GM12878 (cell line): ENCODE results near the gene NRSN1. TPM values are rescaled to one million over a fixed set of nuclear protein-coding genes. Genes with fewer than 3 reads are reported as not detected.

Source experiments
- ATAC-seq: fragments of 200-7000 bp; cut with Tn5 transposase; 3 replicates; pipeline ENCODE4 v1.9.1; 2020; ENCODE audit warnings: mild to moderate bottlenecking, moderate library complexity
- BruUV-seq: library from RNA; stranded (reverse); fragments of 400-500 nt; replicated peaks from 2 replicates; lab custom pipeline; 2021; lab: Mats Ljungman, UMichigan
- CTCF ChIA-PET: fragments of 300-600 bp; sonication (Branson Sonifier 250); formaldehyde crosslinking; extraction: SDS; loops from one replicate; lab custom pipeline; 2021; ENCODE audit warnings: inconsistent platforms; lab: Yijun Ruan, JAX
- POLR2A ChIA-PET: fragments of 350-600 bp; formaldehyde crosslinking; extraction: SDS; loops from one replicate; lab custom pipeline; 2021; ENCODE audit warnings: inconsistent platforms; lab: Charles Lee
- RAD21 ChIA-PET: fragments of 300-600 bp; sonication (Branson Sonifier 250); formaldehyde crosslinking; loops from one replicate; lab custom pipeline; 2023; ENCODE audit warnings: antibody characterized with exemption; ENCODE audit not compliant: unreplicated experiment; lab: Charles Lee
- SMC1A ChIA-PET: fragments of 300-600 bp; sonication (Branson Sonifier 250); formaldehyde crosslinking; loops from one replicate; lab custom pipeline; 2023; ENCODE audit not compliant: unreplicated experiment, uncharacterized antibody; lab: Charles Lee
- DNase-seq: peaks from one replicate; pipeline ENCODE4 v3.0.0-alpha.2; 2011; ENCODE audit warnings: low read depth, low spot score
- FAIRE-seq: peaks from 3 replicates; lab custom pipeline; 2011; peaks lifted over from hg19 to GRCh38; lab: Jason Lieb, UNC
- H2AFZ ChIP-seq: 2 replicates; pipeline ENCODE4 v1.6.0; 2011; ENCODE audit warnings: low read depth, low read length, control low read depth; ENCODE audit not compliant: control insufficient read depth
- H3K27ac ChIP-seq: 2 replicates; pipeline ENCODE4 v1.5.1; 2011; ENCODE audit warnings: control low read depth; ENCODE audit not compliant: control insufficient read depth, insufficient read depth
- H3K27me3 ChIP-seq, 2 experiments: replicated peaks in 1 of 2; 2 replicates each; pipeline versions ENCODE4 v1.6.0 to v1.6.1; 2011; ENCODE audit warnings: low read length in 1 of 2; ENCODE audit not compliant: control insufficient read depth in 2 of 2, insufficient read depth in 2 of 2
- H3K36me3 ChIP-seq, 2 experiments: 2 replicates each; pipeline ENCODE4 v1.5.1; 2011; ENCODE audit warnings: low read length in 1 of 2; ENCODE audit not compliant: control insufficient read depth in 2 of 2, insufficient read depth in 2 of 2
- H3K4me1 ChIP-seq: 2 replicates; pipeline ENCODE4 v1.6.1; 2011; ENCODE audit warnings: mild to moderate bottlenecking, low read length, moderate library complexity, mixed read lengths; ENCODE audit not compliant: control insufficient read depth, insufficient read depth
- H3K4me2 ChIP-seq: 2 replicates; pipeline ENCODE4 v1.6.0; 2011; ENCODE audit warnings: control low read depth; ENCODE audit not compliant: control insufficient read depth, insufficient read depth
- H3K4me3 ChIP-seq: fragments of 200-600 bp; sonication (generic); 2 replicates; pipeline ENCODE4 v1.5.1; 2016
- H3K79me2 ChIP-seq: 2 replicates; pipeline ENCODE4 v1.6.0; 2011; ENCODE audit warnings: low read length; ENCODE audit not compliant: control insufficient read depth, insufficient read depth
- H3K9ac ChIP-seq: 2 replicates; pipeline ENCODE4 v1.8.0; 2011; ENCODE audit warnings: low read length, control low read depth, mixed read lengths; ENCODE audit not compliant: control insufficient read depth, insufficient read depth
- H3K9me3 ChIP-seq: replicated peaks from 3 replicates; pipeline ENCODE4 v1.5.1; 2011; ENCODE audit warnings: mild to moderate bottlenecking, low read length; ENCODE audit not compliant: control insufficient read depth, insufficient read depth
- H4K20me1 ChIP-seq: 2 replicates; pipeline ENCODE4 v1.6.0; 2011; ENCODE audit not compliant: control insufficient read depth, insufficient read depth
- E2F8 ChIP-seq: fragments of 450-650 bp; IDR thresholded peaks from 2 replicates; pipeline ENCODE4 v1.6.1; 2018; ENCODE audit warnings: mild to moderate bottlenecking, low read depth, moderate library complexity; ENCODE audit not compliant: partially characterized antibody
- KDM1A ChIP-seq: fragments of 200-600 bp; sonication (generic); IDR thresholded peaks from 2 replicates; pipeline ENCODE4 v1.6.1; 2016; ENCODE audit warnings: borderline replicate concordance
- RUNX3 ChIP-seq: IDR thresholded peaks from 2 replicates; pipeline ENCODE4 v1.6.1; 2012; ENCODE audit warnings: low read length, inconsistent platforms
- SREBF2 ChIP-seq: IDR thresholded peaks from 2 replicates; pipeline ENCODE4 v1.6.1; 2012; ENCODE audit warnings: mild to moderate bottlenecking, low read length
- ZBTB11 ChIP-seq: fragments of 450-650 bp; formaldehyde crosslinking; IDR thresholded peaks from 2 replicates; pipeline ENCODE4 v1.5.0; 2022; ENCODE audit warnings: mild to moderate bottlenecking, missing genetic modification characterization
- WGBS: methylation state at CpG from one replicate; pipeline ENCODE4 v1.1.6; 2016; ENCODE audit warnings: low lambda C conversion rate; ENCODE audit not compliant: insufficient replicate concordance, insufficient coverage; ENCODE audit errors: missing lambda C conversion rate; 5-methylcytosine and 5-hydroxymethylcytosine counted together
- in situ Hi-C: fragments of 300-500 bp; cut with MboI; formaldehyde crosslinking; loops from 9 replicates; pipeline ENCODE4 v1.14.3; 2018; ENCODE audit warnings: mixed read lengths
- intact Hi-C: fragments of 100-400 bp; cut with micrococcal nuclease; formaldehyde crosslinking; loops from one replicate; pipeline ENCODE4 v1.14.2; 2022; ENCODE audit not compliant: unreplicated experiment
- polyA plus RNA-seq, 11 experiments: library from polyadenylated mRNA; depleted of rRNA in 4 of 11; unstranded in 6 of 11; stranded (reverse) in 5 of 11; fragments of >200 nt; fragmentation: Nextera tagmentation in 4 of 11; fragmentation: Illumina TruSeq in 1 of 11; extraction: Ambion mirVana in 4 of 11; extraction: Trizol in 1 of 11; gene quantifications; 1 replicate in 1 of 11; 2 replicates in 10 of 11; pipeline versions ENCODE4 v1.2.1 to v1.2.3, GENCODE V29; 2011 to 2016; ENCODE audit warnings: inconsistent platforms in 2 of 11, missing spikeins in 2 of 11, low read depth in 1 of 11
- total RNA-seq, 4 experiments: library from RNA; depleted of rRNA in 3 of 4; stranded (reverse); fragments of >200 nt in 3 of 4; fragmentation: Illumina TruSeq in 1 of 4; extraction: Trizol in 1 of 4; gene quantifications; 2 replicates each; pipeline versions ENCODE4 v1.2.1 to v1.2.3, GENCODE V29; 2013 to 2021

NRSN1 gene
- total and polyA plus RNA-seq, 10 of the 15 experiments (the other 5 are each of a cell fraction or from before 2014, with no cell fraction given): not detected

GRCh38 chr6:24188578-24189080 lies 62.6 kb downstream of the NRSN1 start:
- no peak overlapping the region for H3K27ac ChIP-seq
- H3K36me3 ChIP-seq: no peaks in the 10 kb centered on the region
- H3K79me2 ChIP-seq: no peaks in the 10 kb centered on the region
- ChIA-PET CTCF (no interaction called here), POLR2A (no interaction called here), RAD21 (no interaction called here), SMC1A (no interaction called here)
- WGBS: 31% methylated on average over 8 of the region's 8 CpGs
- in situ Hi-C loops (no loop called here), intact Hi-C loops (no loop called here)
- no peak overlapping the region for H2AFZ ChIP-seq
- no peaks in the 10 kb centered on the region for H3K9me3 ChIP-seq
- no peaks in the 10 kb centered on the region; a peak in 1 of 4 replicates for H3K27me3 ChIP-seq
- FAIRE-seq: no peak
- no peak overlapping the region for H3K4me3 ChIP-seq
- H3K4me1 ChIP-seq: no peaks in the 10 kb centered on the region
- H3K9ac ChIP-seq: no peak overlapping the region
- no peak overlapping the region for H3K4me2 ChIP-seq
- BruUV-seq: no TSS peak
- no peak for DNase-seq
- no peak for ATAC-seq
- H4K20me1 ChIP-seq: no peaks in the 10 kb centered on the region
- TF ChIP-seq E2F8 (no peak), RUNX3 (no peak), ZBTB11 (CRISPR knock-in tag) (no peak), KDM1A (no peak), SREBF2 (no peak)
